GM10847 (cell line): ENCODE measurements around the gene LRRC52.

Experiments
- POLR2A ChIP-seq: IDR thresholded peaks from 2 replicates; pipeline ENCODE4 v1.6.1; 2011; ENCODE audit not compliant: insufficient read length; ENCODE audit errors: extremely low read depth

Gene LRRC52

GRCh38 chr1:165592945-165593823, 49.4 kb downstream of the LRRC52 start:
- TF ChIP-seq POLR2A = no peak

GRCh38 chr1:165595246-165595938, 51.6 kb downstream of the LRRC52 start:
- no peak for TF ChIP-seq POLR2A

- no peak for TF ChIP-seq POLR2A
These were observed 54.3 kb downstream of the LRRC52 start for GRCh38 chr1:165597883-165598675.

- TF ChIP-seq POLR2A = no peak
These were observed 54.9 kb downstream of the LRRC52 start for GRCh38 chr1:165598676-165599059.

GRCh38 chr1:165600793-165601192, 57.0 kb downstream of the LRRC52 start:
- TF ChIP-seq POLR2A = no peak

GRCh38 chr1:165603810-165604209, 60.0 kb downstream of the LRRC52 start:
- no peak for TF ChIP-seq POLR2A

- TF ChIP-seq POLR2A = no peak
These were observed 61.4 kb downstream of the LRRC52 start for GRCh38 chr1:165605246-165605645.

GRCh38 chr1:165610866-165611265, 67.1 kb downstream of the LRRC52 start:
- no peak for TF ChIP-seq POLR2A

GRCh38 chr1:165612062-165612461, 68.3 kb downstream of the LRRC52 start:
- no peak for TF ChIP-seq POLR2A
